GM23338 (cell line): Measurements from ENCODE around the gene HSPBP1.

Experiments used
- CTCF ChIP-seq, 2 experiments: fragments of 200-600 bp in 1 of 2; sonication (generic) in 1 of 2; conservative IDR thresholded peaks; 2 replicates each; pipeline versions ENCODE4 v1.5.1 to v1.6.1; 2016 to 2017; ENCODE audit warnings: antibody characterized with exemption in 2 of 2, low read depth in 2 of 2, mild to moderate bottlenecking in 2 of 2, moderate library complexity in 1 of 2
- EZH2 ChIP-seq: fragments of 200-600 bp; sonication (generic); IDR thresholded peaks from one replicate; pipeline ENCODE4 v1.8.0; 2017; ENCODE audit warnings: antibody characterized with exemption, mild to moderate bottlenecking, low read depth; ENCODE audit not compliant: unreplicated experiment
- JUNB ChIP-seq: IDR thresholded peaks from one replicate; pipeline ENCODE4 v1.6.1; 2016; ENCODE audit warnings: antibody characterized with exemption; ENCODE audit not compliant: unreplicated experiment
- REST ChIP-seq: IDR thresholded peaks from one replicate; pipeline ENCODE4 v1.6.1; 2018; ENCODE audit warnings: antibody characterized with exemption; ENCODE audit not compliant: unreplicated experiment

- TF ChIP-seq CTCF (conservative IDR thresholded peaks at IDR 0.05; ENCODE audit: low read depth in 2 of 2) (no peak), JUNB (no peak), EZH2 (no peak), REST (no peak)
These were observed 22.4 kb upstream of the HSPBP1 start for GRCh38 chr19:55302318-55302703.
